Epithelial cell of proximal tubule (primary cell): ENCODE results near the gene RIMBP2. TPM values are rescaled to one million over a fixed set of nuclear protein-coding genes. Genes with fewer than 3 reads are reported as not detected.

ENCODE experiments used
- DNase-seq: peaks from one replicate; pipeline ENCODE4 v3.0.0-alpha.2; 2011; ENCODE audit warnings: low read depth
- H3K4me3 ChIP-seq: 2 replicates; pipeline ENCODE4 v1.5.1; 2011; ENCODE audit warnings: low read depth, mild to moderate bottlenecking, low read length
- CTCF ChIP-seq: conservative IDR thresholded peaks from 2 replicates; pipeline ENCODE4 v1.5.1; 2012; ENCODE audit warnings: low read depth, mild to moderate bottlenecking, low read length
- total RNA-seq: library from RNA; depleted of rRNA; stranded (reverse); fragments of >200 nt; gene quantifications from 2 replicates; pipeline ENCODE4 v1.2.3, GENCODE V29; 2015

RIMBP2 gene
- total RNA-seq, 1 donor from 2014 or later: 0.98 TPM

- H3K4me3 ChIP-seq: no peak overlapping the region
- no peak for TF ChIP-seq CTCF
- no peak for DNase-seq
Measured at GRCh38 chr12:130425698-130426245, 290.3 kb downstream of the RIMBP2 start.

DNA sequence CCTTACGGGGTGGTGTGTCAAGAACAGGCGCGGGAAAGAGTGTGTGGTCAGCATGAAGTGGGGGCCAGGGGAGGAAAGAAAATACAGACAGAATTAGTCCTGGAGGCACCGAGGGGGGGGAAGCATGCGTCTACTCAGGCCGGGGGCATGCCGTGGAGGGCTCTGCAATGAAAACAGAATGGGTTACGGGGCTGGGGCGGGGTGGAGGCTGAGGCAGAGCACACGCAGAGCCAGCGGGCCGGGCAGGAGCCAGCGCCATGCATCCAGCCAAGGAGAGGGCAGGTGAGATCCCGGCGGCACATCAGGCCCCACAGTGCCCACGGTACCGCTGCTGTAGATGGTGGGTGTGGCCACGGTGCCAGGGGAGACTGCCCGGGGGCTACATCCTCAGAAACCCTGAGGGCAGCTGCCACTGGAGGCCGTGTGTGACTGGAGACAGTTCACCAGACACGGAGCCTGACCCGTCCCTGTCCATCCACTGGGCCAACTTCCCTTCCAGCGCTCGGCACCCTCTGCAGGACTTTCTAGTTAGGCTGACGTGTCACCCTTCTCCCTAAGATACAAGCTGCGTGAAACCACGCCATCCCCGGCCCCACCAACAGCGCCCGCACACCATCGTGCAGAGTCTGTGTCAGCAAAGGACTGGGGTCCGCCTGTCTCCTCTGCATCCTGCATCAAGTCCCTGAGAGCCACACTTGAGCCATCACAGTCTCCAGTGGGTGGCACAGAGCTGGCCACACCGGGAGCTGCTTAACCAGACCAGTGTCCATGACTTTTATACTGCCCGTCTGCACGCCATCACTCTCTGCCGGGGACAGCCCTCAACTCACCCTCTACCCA, 291.0 kb downstream of the RIMBP2 start:
- TF ChIP-seq CTCF: no peak
- no peak overlapping the region for H3K4me3 ChIP-seq
- no peak for DNase-seq

- H3K4me3 ChIP-seq: no peak overlapping the region
- DNase-seq: no peak
- TF ChIP-seq CTCF: no peak
Measured at GRCh38 chr12:130423991-130424857, 291.9 kb downstream of the RIMBP2 start.

DNA sequence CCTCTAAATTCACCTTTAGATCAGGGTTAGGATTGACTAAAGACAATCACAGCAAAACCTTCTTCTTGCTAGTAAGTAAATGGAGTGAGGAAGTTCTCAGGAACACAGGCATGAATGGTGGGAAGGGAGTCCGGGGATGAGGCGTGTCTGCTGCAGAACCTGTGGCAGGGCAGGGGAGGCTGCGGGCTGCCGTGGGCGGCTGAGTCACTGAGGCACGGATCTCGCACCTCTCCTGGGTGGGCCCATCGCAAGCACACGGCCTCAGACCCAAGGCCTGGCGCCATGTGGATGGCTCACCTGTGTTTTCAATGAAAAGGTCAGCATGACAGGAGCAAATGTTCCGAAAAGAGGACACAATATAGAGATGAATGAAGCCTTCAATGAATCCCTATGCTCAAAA, 293.0 kb downstream of the RIMBP2 start:
- DNase-seq: no peak
- no peak for TF ChIP-seq CTCF
- H3K4me3 ChIP-seq: no peak overlapping the region

DNA sequence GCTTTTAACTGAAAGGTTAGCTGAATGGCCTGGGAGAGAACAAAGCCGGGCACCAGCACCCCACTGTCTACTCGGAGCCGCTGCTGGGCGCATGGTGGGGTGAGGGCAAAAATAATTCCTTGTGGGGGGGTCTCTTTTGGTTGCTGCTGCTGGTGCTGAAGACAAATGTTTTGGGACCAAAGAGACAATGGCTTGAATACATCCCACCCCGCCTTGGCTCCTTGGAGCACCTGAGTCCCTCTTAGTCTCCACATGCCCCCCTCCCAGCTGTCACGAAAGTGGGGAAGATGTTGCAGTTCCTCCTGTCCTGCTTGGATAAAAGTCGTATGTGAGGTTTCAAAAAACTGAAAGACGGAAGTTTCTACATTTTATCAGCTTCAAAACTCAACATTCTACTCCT, 293.4 kb downstream of the RIMBP2 start:
- no peak for TF ChIP-seq CTCF
- no peak for DNase-seq

DNA sequence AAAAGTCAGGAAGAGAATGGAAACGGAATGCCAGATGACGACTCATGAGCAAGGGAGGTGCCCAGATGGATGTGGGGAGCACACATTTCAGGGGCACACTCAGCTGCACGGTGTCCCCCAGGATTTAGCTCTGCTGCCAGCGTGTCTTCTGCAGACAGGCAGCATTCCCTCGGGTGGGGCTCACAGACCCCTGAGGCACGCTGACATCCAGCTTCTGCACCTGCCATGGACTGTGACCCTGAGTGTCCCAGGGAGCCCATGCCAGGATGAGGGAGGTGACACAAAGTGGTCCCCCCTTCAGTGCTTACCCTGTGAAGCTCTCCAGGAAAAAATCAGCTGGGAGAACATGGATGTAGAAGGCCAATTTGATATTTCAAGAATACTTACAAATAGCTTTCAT, 294.2 kb downstream of the RIMBP2 start:
- no peak for DNase-seq
- no peak overlapping the region for H3K4me3 ChIP-seq
- no peak for TF ChIP-seq CTCF

More for the DNA sequence above, 293.4 kb downstream of the RIMBP2 start:
- no peak overlapping the region for H3K4me3 ChIP-seq
